WERI-Rb-1 (cell line): ENCODE data around the gene SPEN.

Experiments used
- DNase-seq: peaks from one replicate; pipeline ENCODE4 v3.0.0-alpha.2; 2020
- H3K27ac ChIP-seq: fragments of 250-450 bp; sonication (Bioruptor Pico); 2 replicates; pipeline ENCODE4 v1.5.1; 2020; ENCODE audit warnings: mild to moderate bottlenecking, moderate library complexity
- H3K27me3 ChIP-seq: fragments of 250-450 bp; sonication (Bioruptor Pico); 2 replicates; pipeline ENCODE4 v1.5.1; 2021; ENCODE audit warnings: mild to moderate bottlenecking, low read depth, moderate library complexity; ENCODE audit not compliant: insufficient read depth, severe bottlenecking
- H3K36me3 ChIP-seq: fragments of 250-450 bp; sonication (Bioruptor Pico); 2 replicates; pipeline ENCODE4 v1.5.1; 2020; ENCODE audit warnings: mild to moderate bottlenecking, moderate library complexity
- H3K4me3 ChIP-seq: 2 replicates; pipeline ENCODE4 v1.5.1; 2011; ENCODE audit warnings: low read depth, mild to moderate bottlenecking, control low read depth, low read length
- H3K9me3 ChIP-seq: fragments of 250-450 bp; sonication (Bioruptor Pico); 2 replicates; pipeline ENCODE4 v1.5.1; 2021; ENCODE audit warnings: mild to moderate bottlenecking, moderate library complexity; ENCODE audit not compliant: severe bottlenecking
- CTCF ChIP-seq: IDR thresholded peaks from 2 replicates; pipeline ENCODE4 v1.5.1; 2011; ENCODE audit warnings: low read depth, mild to moderate bottlenecking, control low read depth, inconsistent platforms, low read length

Gene SPEN

GRCh38 chr1:15945832-15946448 lies 98.4 kb downstream of the SPEN start:
- DNase-seq = no peak
- Histone ChIP-seq H3K27ac (no peak overlapping the region), H3K4me3 (no peak overlapping the region), H3K27me3 (no peaks in the 10 kb centered on the region), H3K9me3 (no peaks in the 10 kb centered on the region), H3K36me3 (peaks cover 65% of the 10 kb centered on the region)
- no peak for TF ChIP-seq CTCF

GRCh38 chr1:15946571-15947381 lies 99.3 kb downstream of the SPEN start:
- no peak for DNase-seq
- H3K36me3 ChIP-seq = peaks cover 59% of the 10 kb centered on the region
- TF ChIP-seq CTCF = no peak
- no peak overlapping the region for H3K4me3 ChIP-seq
- H3K27ac ChIP-seq = no peak overlapping the region
- H3K9me3 ChIP-seq = no peaks in the 10 kb centered on the region
- H3K27me3 ChIP-seq = no peaks in the 10 kb centered on the region

- no peak for DNase-seq
- TF ChIP-seq CTCF = no peak
- Histone ChIP-seq H3K4me3 (no peak overlapping the region), H3K27ac (no peak overlapping the region), H3K9me3 (no peaks in the 10 kb centered on the region), H3K27me3 (no peaks in the 10 kb centered on the region), H3K36me3 (peaks cover 52% of the 10 kb centered on the region)
These were observed 100.0 kb downstream of the SPEN start for GRCh38 chr1:15947382-15948090.

- Histone ChIP-seq H3K9me3 (no peaks in the 10 kb centered on the region), H3K36me3 (peaks cover 46% of the 10 kb centered on the region), H3K27ac (no peak overlapping the region), H3K4me3 (no peak overlapping the region), H3K27me3 (no peaks in the 10 kb centered on the region)
- TF ChIP-seq CTCF = no peak
- DNase-seq = no peak
These were observed 100.6 kb downstream of the SPEN start for GRCh38 chr1:15948091-15948591.

GRCh38 chr1:15948595-15949452 lies 101.3 kb downstream of the SPEN start:
- H3K4me3 ChIP-seq = no peak overlapping the region
- TF ChIP-seq CTCF = no peak
- H3K27ac ChIP-seq = no peak overlapping the region
- no peaks in the 10 kb centered on the region for H3K27me3 ChIP-seq
- DNase-seq = no peak
- H3K36me3 ChIP-seq = peaks cover 39% of the 10 kb centered on the region
- no peaks in the 10 kb centered on the region for H3K9me3 ChIP-seq
